DOHH2 (cell line): ENCODE data around the gene ASIC1.

ENCODE experiments used
- H3F3A ChIP-seq: fragments of 200-600 bp; sonication (generic), shearing (Covaris generic); 2 replicates; pipeline ENCODE4 v1.6.0; 2016; ENCODE audit warnings: antibody characterized with exemption, mild to moderate bottlenecking; ENCODE audit not compliant: control insufficient read depth, insufficient read depth
- H3K27ac ChIP-seq: fragments of 200-600 bp; sonication (generic); 2 replicates; pipeline ENCODE4 v1.5.1; 2014; ENCODE audit warnings: low read depth, mild to moderate bottlenecking, low read length, moderate library complexity
- H3K27me3 ChIP-seq: fragments of 200-600 bp; sonication (generic); 2 replicates; pipeline ENCODE4 v1.6.1; 2014; ENCODE audit warnings: mild to moderate bottlenecking, low read length, mixed read lengths; ENCODE audit not compliant: control insufficient read depth
- H3K36me3 ChIP-seq: fragments of 200-600 bp; sonication (generic); 2 replicates; pipeline ENCODE4 v1.6.1; 2014; ENCODE audit warnings: mild to moderate bottlenecking, low read length, moderate library complexity, mixed read lengths; ENCODE audit not compliant: control insufficient read depth
- H3K4me1 ChIP-seq: fragments of 200-600 bp; sonication (generic); 2 replicates; pipeline ENCODE4 v1.6.1; 2014; ENCODE audit warnings: mild to moderate bottlenecking, low read length, mixed read lengths; ENCODE audit not compliant: control insufficient read depth
- H3K4me2 ChIP-seq: fragments of 200-600 bp; sonication (generic); 2 replicates; pipeline ENCODE4 v1.6.0; 2014; ENCODE audit warnings: mild to moderate bottlenecking, low read length, moderate library complexity
- H3K4me3 ChIP-seq: fragments of 200-600 bp; sonication (generic); 2 replicates; pipeline ENCODE4 v1.5.1; 2014; ENCODE audit warnings: mild to moderate bottlenecking, low read length, mixed read lengths
- H3K79me2 ChIP-seq: fragments of 200-600 bp; sonication (generic); 2 replicates; pipeline ENCODE4 v1.6.1; 2014; ENCODE audit warnings: mild to moderate bottlenecking, low read length, mixed read lengths; ENCODE audit not compliant: control insufficient read depth
- H3K9me2 ChIP-seq: fragments of 200-600 bp; sonication (generic); replicated peaks from 2 replicates; pipeline ENCODE4 v1.6.1; 2014; ENCODE audit warnings: mild to moderate bottlenecking, low read length, mixed read lengths; ENCODE audit not compliant: control insufficient read depth
- H3K9me3 ChIP-seq: fragments of 200-600 bp; sonication (generic); 2 replicates; pipeline ENCODE4 v1.6.1; 2014; ENCODE audit warnings: antibody characterized with exemption, low read length, mixed read lengths; ENCODE audit not compliant: control insufficient read depth, insufficient read depth
- H4K20me1 ChIP-seq: fragments of 200-600 bp; sonication (generic); 2 replicates; pipeline ENCODE4 v1.6.0; 2014; ENCODE audit warnings: low read depth, mild to moderate bottlenecking, antibody characterized with exemption, low read length, moderate library complexity; ENCODE audit not compliant: control insufficient read depth, insufficient read depth
- CTCF ChIP-seq: fragments of 200-600 bp; sonication (generic); IDR thresholded peaks from one replicate; pipeline ENCODE4 v1.5.1; 2014; ENCODE audit warnings: antibody characterized with exemption, mild to moderate bottlenecking, low read depth, low read length; ENCODE audit not compliant: poor library complexity, severe bottlenecking
- EZH2phosphoT487 ChIP-seq: fragments of 200-600 bp; sonication (generic); IDR thresholded peaks from 2 replicates; pipeline ENCODE4 v1.6.1; 2017; ENCODE audit warnings: borderline replicate concordance, mild to moderate bottlenecking, antibody characterized with exemption, low read length, moderate library complexity, mixed read lengths

The ASIC1 gene

GRCh38 chr12:50102131-50102531 is 44.7 kb downstream of the ASIC1 start:
- TF ChIP-seq CTCF (no peak), EZH2phosphoT487 (no peak)
- peaks cover 4% of the 10 kb centered on the region; the same call in 1 of the 2 replicates for H3K4me1 ChIP-seq
- H4K20me1 ChIP-seq: no peaks in the 10 kb centered on the region
- no peak overlapping the region for H3K27ac ChIP-seq
- H3F3A ChIP-seq: no peaks in the 10 kb centered on the region; the same call in 1 of the 2 replicates
- peaks cover 33% of the 10 kb centered on the region for H3K36me3 ChIP-seq
- H3K4me3 ChIP-seq: no peak overlapping the region
- H3K9me2 ChIP-seq: no peaks in the 10 kb centered on the region
- H3K27me3 ChIP-seq: no peaks in the 10 kb centered on the region
- H3K4me2 ChIP-seq: no peak overlapping the region
- H3K9me3 ChIP-seq: no peaks in the 10 kb centered on the region
- H3K79me2 ChIP-seq: no peaks in the 10 kb centered on the region

- no peaks in the 10 kb centered on the region for H3K27me3 ChIP-seq
- H3F3A ChIP-seq: no peaks in the 10 kb centered on the region; the same call in 1 of the 2 replicates
- peaks cover 4% of the 10 kb centered on the region; the same call in 1 of the 2 replicates for H3K4me1 ChIP-seq
- H3K36me3 ChIP-seq: peaks cover 30% of the 10 kb centered on the region
- H3K79me2 ChIP-seq: no peaks in the 10 kb centered on the region
- no peak overlapping the region for H3K4me2 ChIP-seq
- TF ChIP-seq EZH2phosphoT487: no peak
- no peak for TF ChIP-seq CTCF
- no peak overlapping the region for H3K27ac ChIP-seq
- H3K4me3 ChIP-seq: no peak overlapping the region
- no peaks in the 10 kb centered on the region for H3K9me3 ChIP-seq
- H3K9me2 ChIP-seq: no peaks in the 10 kb centered on the region
- H4K20me1 ChIP-seq: no peaks in the 10 kb centered on the region
Observed at GRCh38 chr12:50102646-50103309, 45.4 kb downstream of the ASIC1 start.

- H3K4me1 ChIP-seq: peaks cover 4% of the 10 kb centered on the region; the same call in 1 of the 2 replicates
- H4K20me1 ChIP-seq: no peaks in the 10 kb centered on the region
- no peaks in the 10 kb centered on the region for H3K9me3 ChIP-seq
- peaks cover 25% of the 10 kb centered on the region for H3K36me3 ChIP-seq
- H3K9me2 ChIP-seq: no peaks in the 10 kb centered on the region
- no peak overlapping the region for H3K27ac ChIP-seq
- no peak overlapping the region for H3K4me2 ChIP-seq
- H3K79me2 ChIP-seq: no peaks in the 10 kb centered on the region
- H3K27me3 ChIP-seq: no peaks in the 10 kb centered on the region
- TF ChIP-seq EZH2phosphoT487 (no peak), CTCF (no peak)
- H3K4me3 ChIP-seq: no peak overlapping the region
- H3F3A ChIP-seq: no peaks in the 10 kb centered on the region
Observed at GRCh38 chr12:50103351-50103750, 46.0 kb downstream of the ASIC1 start.
